GM20000 (cell line): Measurements from ENCODE around the gene MRPL24.

Source experiments
- DNase-seq: peaks from one replicate; pipeline ENCODE4 v3.0.0; 2012; ENCODE audit warnings: low spot score
- TF ChIP-seq, protein P1 (sequence below): IDR thresholded peaks from 2 replicates; pipeline ENCODE4 v1.5.1; 2012; ENCODE audit warnings: mild to moderate bottlenecking, control low read depth; ENCODE audit errors: extremely low read depth, missing control alignments

Gene MRPL24

DNA sequence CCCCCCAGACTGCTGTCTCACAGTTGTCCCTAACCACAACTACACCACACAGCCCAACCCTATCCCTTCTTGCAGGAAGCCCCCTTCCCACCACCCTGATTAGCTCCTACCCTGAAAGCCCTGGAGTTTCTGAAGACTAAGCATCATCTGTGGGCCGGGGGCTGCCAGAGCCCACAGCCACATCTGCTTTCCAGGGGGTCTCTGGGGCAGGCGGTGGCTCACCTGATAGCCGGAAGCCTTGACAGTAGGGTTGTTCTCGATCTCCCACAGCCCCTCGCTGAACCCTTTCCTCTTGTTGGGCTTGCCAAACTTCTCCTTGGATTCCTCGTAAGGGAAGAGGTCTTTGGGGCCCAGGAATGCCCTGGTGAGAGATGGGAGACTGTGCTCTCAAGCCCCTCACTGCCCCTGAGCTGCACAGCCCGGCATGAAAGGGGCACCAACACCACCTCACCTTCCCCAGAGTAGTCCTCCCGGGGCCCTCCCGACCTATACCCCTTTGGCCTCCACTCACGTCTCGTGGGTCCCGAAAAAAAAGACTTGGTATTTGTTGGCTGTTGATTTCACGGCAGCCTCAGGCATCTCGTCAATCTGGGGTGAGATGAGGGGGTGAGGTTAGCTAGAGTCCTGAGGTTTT lies 4.0 kb upstream of the MRPL24 start:
- TF ChIP-seq, protein P1, sequence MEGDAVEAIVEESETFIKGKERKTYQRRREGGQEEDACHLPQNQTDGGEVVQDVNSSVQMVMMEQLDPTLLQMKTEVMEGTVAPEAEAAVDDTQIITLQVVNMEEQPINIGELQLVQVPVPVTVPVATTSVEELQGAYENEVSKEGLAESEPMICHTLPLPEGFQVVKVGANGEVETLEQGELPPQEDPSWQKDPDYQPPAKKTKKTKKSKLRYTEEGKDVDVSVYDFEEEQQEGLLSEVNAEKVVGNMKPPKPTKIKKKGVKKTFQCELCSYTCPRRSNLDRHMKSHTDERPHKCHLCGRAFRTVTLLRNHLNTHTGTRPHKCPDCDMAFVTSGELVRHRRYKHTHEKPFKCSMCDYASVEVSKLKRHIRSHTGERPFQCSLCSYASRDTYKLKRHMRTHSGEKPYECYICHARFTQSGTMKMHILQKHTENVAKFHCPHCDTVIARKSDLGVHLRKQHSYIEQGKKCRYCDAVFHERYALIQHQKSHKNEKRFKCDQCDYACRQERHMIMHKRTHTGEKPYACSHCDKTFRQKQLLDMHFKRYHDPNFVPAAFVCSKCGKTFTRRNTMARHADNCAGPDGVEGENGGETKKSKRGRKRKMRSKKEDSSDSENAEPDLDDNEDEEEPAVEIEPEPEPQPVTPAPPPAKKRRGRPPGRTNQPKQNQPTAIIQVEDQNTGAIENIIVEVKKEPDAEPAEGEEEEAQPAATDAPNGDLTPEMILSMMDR, result no peak

GRCh38 chr1:156744344-156744743 lies 3.5 kb upstream of the MRPL24 start:
- TF ChIP-seq, protein P1, result no peak
- no peak for DNase-seq

More for the DNA sequence above, 4.0 kb upstream of the MRPL24 start:
- DNase-seq, result no peak

GRCh38 chr1:156743367-156744302 lies 2.7 kb upstream of the MRPL24 start:
- no peak for DNase-seq
- TF ChIP-seq, protein P1, result no peak

DNA sequence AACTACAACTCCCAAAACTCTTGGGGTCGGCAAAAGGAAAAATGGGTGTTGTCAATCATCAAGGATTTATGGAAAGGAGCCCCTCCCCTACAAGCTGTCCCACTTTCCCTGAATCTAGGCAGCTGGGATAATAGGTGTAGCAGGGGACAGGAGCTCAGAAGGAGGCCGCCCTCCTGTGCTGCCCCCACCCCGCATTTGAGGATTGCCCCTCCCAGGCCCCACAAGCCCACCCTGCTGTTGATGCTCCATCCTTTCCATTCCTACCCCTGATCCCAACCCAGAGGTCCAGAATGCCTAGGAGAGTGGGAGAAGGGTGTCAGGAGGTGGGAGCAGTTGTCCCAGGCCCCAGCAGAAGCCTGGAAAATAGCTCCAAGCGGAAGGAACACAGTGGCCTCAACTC lies 1.9 kb upstream of the MRPL24 start:
- DNase-seq, result no peak
- TF ChIP-seq, protein P1, result no peak

GRCh38 chr1:156742017-156742416 lies 1.1 kb upstream of the MRPL24 start:
- TF ChIP-seq, protein P1, result no peak

DNA sequence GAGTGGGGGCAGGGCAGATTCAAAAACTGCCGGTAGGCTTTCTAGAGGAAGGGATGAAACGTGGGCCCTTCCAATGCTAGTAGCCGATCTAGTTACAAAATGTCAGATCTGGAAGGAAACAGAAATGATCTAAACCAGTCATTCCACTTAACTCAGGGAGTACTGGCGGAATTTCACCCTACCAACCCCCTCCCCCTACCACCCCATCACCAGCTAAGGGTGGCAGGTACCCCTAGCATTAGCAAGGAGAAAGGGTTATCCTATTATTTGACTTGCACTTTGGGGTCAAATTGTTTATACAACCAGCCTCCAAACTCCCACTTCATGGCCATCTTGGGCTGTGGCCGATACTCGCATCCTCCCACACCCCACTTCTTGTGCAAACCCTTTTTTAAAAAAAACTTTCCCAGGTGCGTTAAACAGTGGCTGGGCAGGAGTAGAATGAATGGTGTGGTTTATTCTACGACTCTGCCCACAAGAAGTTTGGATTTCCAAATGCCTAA lies 644 bp upstream of the MRPL24 start:
- TF ChIP-seq, protein P1, result no peak

More at GRCh38 chr1:156742017-156742416, 1.1 kb upstream of the MRPL24 start:
- DNase-seq, result no peak

GRCh38 chr1:156740237-156740740 lies 599 bp downstream of the MRPL24 start:
- TF ChIP-seq, protein P1, result no peak
- DNase-seq, result no peak

More for the DNA sequence above, 644 bp upstream of the MRPL24 start:
- no peak for DNase-seq
